HG02763 (cell line): ENCODE results near the gene FCMR.
"Not testable (repeated sequence)": the region's sequence is repeated elsewhere in the genome, so short reads cannot be mapped to it uniquely, and the experiment has no call there.

Experiments used
- ATAC-seq: cut with Tn5 transposase; IDR thresholded peaks from one replicate; pipeline ENCODE4 v1.9.1; 2021; ENCODE audit warnings: mild to moderate bottlenecking, moderate library complexity; ENCODE audit not compliant: unreplicated experiment

Gene FCMR

DNA sequence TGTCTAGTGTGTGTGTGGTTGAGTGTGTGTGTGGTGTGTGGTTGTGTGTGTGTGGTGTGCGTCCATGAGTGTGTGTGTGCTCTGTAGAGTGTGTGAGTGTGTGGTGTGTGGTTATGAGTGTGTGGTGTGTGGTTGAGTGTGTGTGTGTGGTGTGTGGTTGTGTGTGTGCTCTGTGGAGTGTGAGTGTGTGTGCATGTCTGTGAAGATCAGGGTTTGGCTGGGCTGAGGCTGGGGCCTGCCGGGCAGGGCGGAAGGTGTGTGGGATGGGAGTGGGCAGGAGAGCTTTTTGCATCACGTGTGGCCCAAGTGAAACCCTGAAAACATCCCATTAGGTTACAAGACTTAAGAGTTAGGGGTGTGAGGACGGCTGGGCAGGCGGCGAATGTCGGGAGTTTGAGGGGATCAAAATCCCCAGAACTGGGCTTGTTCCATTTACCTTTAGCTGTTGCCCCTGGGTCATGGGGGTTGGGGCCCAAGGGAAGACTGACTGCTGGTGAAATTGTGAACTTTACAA lies 2.9 kb upstream of the FCMR start:
- peak; percentile 21 for ATAC-seq

DNA sequence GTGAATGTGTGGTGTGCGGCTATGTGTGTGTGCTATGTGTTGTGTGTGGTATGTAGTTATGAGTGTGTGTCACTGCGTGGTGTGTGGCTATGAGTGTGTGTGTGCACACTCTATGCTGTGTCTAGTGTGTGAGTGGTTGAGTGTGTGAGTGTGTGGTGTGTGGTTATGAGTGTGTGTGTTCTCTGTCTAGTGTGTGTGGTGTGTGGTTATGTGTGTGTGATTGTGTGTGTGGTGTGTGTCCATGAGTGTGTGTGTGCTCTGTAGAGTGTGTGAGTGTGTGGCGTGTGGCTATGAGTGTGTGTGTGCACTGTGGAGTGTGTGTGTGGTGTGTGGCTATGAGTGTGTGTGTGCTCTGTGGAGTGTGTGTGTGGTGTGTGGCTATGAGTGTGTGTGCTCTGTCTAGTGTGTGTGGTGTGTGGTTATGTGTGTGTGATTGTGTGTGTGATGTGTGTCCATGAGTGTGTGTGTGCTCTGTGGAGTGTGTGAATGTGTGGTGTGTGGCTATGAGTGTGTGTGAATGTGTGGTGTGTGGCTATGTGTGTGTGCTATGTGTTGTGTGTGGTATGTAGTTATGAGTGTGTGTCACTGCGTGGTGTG lies 2.3 kb upstream of the FCMR start:
- ATAC-seq, result not testable (repeated sequence)

DNA sequence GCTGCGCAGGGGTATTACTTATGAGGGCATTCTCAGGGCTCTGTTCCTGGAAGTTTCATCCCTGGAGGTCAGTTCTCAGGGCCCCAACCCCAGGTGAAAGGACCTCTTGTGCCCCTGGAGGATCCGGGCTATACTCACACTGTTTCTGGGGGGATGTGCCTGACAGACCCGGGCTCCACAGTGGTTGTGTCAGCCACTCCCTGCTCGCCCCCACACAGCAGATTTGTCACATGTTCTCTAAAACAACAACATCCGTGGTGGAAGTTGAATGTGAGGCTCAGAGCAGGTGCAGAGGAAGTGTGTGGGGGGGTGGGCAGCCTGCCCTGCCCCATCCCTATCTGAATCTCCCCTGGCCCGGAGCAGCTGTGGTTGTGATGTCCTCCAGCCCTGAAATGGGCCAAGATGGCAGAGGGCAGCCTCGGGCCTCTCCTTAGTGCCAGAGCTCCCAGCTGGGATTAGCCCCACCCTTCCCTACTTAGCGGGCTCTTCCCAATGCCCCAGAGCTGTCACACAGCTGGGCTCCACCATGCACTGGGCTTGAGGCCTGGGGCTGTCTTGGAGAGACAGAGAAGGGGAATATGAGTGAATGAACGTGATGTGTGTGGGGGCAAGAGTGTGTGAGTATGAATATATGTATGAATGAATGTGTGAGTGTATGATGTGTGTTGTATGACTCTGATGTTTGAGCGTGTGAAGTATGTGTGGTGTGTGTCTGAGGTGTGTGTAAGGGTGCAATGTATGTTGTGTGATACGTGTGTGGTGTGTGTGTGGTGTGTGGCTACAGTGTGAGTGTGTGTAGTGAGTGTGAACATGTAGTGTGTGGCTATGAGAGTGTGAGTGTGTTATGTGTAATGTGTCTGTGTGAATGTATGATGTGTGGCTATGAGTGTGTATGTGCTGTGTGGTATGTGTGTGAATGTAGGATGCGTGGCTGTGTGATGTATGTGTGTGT lies 1.5 kb upstream of the FCMR start:
- peak; percentile 50 for ATAC-seq

GRCh38 chr1:206922524-206922923 lies 783 bp upstream of the FCMR start:
- ATAC-seq, result no peak

GRCh38 chr1:206918076-206918475 lies 3.7 kb downstream of the FCMR start:
- no peak for ATAC-seq

DNA sequence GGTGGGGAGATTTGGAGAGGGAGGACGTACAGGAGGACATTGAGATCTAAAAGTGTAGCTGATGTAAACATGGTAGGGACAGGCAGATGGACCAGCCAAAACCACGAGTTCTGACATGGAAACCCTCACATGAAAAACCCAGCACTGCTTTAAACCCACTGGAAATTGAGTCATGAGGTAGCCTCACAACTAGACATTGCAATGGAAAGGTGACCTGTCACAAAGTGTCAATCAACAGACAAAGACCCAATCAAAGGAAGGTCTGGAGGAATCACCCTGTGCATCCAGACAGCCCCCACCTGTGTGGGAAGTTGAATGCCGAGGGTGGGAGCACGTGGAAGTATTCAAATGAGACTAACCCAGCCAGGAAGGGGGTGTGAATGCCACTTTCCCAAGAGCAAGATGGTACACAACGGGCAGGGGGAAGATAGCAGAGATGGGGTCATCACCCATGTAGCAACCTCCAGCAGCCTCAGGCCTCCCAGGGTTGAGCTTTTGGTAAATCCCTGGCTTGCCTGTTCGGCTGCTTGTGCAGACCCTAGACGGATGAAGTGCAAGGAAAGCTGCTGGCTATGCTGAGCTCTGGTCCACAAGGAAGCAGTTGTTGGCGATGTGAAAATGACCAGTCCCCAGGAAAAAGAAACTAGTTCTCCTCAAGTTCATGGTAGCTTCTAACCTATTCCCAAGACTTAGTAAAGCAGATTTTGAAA lies 5.6 kb downstream of the FCMR start:
- ATAC-seq, result no peak

- ATAC-seq, result no peak
Observed at GRCh38 chr1:206915030-206915735, 6.6 kb downstream of the FCMR start.

DNA sequence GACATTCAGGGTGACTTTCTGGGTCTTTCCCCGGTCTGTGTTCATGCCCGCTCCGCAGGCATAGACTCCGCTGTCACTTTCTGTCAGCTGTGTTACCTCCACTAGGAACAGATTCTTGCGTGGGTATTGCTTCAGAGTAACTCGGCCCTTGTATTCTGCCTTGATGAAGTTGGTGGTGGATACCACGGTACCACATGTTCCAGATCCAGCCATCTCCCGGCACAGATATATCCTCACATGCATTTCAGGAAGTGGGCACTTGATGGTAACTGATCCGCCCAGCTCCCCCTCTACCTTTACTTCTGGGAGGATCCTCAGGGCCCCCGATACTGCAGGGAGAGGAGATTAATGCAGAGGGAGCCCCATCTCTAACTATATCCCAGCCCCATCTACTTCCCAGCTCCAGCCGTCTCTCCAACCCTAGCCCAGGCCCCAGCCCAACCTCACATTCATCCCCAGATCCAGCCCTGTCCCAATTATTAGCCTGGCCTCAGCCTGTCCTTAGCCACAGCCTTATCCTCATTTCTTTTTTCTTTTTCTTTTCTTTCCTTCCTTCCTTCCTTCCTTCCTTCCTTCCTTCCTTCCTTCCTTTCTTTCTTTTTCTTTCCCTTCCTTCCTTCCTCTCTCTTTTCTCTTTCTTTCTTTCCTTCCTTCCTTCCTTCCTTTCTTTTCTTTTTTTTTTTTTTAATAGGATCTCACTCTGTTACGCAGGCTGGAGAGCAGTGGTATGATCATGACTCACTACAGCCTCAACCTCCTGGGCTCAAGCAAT lies 7.8 kb downstream of the FCMR start:
- ATAC-seq, result no peak

- no peak for ATAC-seq
Observed at GRCh38 chr1:206912445-206913095, 9.2 kb downstream of the FCMR start.

DNA sequence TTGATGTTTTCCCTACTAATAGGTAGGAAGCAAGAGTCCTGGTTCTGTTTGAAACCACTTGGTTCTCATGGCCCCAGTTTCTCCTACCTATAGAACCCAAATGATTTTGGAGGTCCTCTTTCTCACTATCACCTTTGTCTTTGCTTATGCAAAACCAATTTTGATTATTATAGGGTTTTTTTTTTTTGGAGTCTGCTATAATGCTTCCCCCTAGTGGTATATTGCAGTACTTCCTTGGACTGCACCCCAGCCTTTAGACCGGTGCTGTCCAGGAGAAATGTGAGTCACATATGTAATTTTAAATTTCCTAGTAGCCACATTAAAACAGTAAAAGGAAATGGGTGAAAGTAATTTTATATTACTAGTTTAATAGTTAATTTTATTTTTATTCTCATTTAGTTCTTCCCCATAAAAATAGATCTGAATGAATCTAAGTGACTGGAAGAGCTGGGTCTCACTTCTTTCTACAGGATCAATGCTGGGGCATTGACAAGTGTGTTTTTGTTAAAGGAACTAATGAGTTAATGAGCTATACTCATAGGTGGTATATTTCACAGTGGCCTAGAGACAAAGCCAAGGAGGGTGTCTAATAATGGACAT lies 10.6 kb downstream of the FCMR start:
- no peak for ATAC-seq

DNA sequence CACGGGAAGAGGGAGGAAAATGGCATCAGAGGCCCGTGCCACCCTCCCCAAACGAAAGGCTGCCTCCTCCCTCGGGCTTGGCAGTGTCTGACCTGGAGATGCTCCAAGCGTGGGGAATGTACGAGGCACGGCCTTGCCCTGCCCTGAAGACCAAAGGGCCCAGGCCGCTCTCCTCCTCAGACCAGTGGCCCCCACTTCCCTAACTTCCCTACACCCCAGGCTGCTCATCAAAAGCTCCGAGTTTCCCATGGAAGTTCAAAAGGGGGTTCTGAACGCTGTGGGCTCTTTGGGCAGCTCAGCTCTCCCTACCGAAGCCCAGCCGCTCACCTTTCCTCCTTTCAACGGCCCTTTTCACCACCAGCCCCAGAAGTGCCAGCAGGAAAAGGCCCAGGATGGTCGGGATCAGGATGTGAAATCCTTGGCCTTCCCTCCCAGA lies 11.8 kb downstream of the FCMR start:
- ATAC-seq, result no peak

DNA sequence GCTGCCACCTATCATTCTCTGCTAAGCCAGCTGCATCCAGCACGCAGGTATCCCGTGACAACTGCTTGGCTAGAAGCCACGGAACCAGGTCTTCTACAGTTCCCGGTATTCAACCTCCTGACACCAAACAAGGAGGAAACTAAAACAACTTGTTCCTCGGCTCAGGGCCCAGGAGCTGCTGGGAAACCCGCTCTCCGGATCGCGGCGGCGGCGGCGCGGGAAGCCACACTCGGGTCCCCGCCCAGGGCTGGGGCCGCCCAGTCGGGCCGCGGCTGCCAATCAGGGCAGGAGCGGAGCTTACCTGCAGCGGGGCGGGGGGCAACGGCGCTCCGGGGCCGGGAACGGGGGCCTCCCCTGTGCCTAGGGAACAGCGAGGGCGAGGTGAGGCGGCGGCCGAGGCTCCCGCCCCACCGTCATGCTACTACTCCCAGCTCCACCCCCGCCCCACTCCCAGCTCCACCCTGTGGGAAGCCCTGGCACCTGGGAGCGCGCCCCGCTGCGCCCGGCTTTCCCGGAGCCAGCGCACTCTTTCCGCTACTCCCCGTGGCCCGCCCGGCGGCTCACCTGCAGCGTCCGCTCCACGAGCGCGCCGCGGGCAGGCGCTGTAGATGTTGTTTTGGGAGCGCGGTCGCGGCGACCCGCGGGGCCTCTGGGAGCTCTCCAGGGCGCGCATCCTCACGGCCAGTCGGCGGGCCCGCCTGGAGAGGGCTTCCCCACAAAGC lies 12.4 kb downstream of the FCMR start:
- no peak for ATAC-seq

- ATAC-seq, result no peak
Observed at GRCh38 chr1:206908038-206908437, 13.7 kb downstream of the FCMR start.

DNA sequence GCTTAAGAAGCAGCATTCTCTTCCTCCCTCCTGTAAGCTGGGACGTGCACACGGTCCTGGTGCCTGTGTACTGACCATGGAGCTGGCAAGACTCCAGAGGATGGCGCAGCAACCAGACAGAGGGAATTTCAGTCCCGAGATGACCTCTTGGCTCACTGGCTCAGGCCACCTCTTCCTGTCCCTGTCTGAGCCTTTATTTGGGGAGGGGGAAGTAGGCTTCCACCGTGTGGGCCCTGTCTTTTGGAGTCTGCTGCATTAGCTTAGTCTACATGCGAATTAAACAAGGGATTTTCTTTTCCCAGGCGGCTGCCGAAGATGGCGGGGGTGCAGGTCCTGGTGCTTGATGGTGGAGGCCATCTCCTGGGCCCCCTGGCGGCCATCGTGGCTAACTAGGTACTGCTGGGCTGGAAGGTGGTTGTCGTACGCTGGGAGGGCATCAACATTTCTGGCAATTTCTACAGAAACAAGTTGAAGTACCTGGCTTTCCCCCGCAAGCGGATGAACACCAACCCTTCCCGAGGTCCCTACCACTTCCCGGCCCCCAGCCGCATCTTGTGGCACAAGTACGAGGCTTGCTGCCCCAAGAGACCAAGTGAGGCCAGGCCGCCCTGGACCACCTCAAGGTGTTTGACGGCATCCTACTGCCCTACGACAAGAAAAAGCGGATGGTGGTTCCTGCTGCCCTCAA lies 14.3 kb downstream of the FCMR start:
- no peak for ATAC-seq

- peak; percentile 49 for ATAC-seq
Observed at GRCh38 chr1:206905295-206906164, 16.2 kb downstream of the FCMR start.

GRCh38 chr1:206904423-206905142 lies 17.2 kb downstream of the FCMR start:
- no peak for ATAC-seq
